Cardiac muscle cell (in vitro differentiated cells and primary cell): Measurements from ENCODE around the gene PLLP. TPM values are rescaled to one million over a fixed set of nuclear protein-coding genes. Genes with fewer than 3 reads are reported as not detected.

Source experiments
- DNase-seq, 2 donors: peaks; one replicate each; pipeline versions ENCODE4 v3.0.0 to v3.0.0-alpha.2; 2010 to 2017; ENCODE audit warnings: low read depth in 1 of 2, low spot score in 1 of 2
- H3K27ac ChIP-seq: fragments of 200-600 bp; sonication (generic); 2 replicates; pipeline ENCODE4 v1.5.1; 2016
- H3K27me3 ChIP-seq: fragments of 200-600 bp; sonication (generic); 2 replicates; pipeline ENCODE4 v1.6.0; 2016; ENCODE audit warnings: control low read depth
- H3K36me3 ChIP-seq: fragments of 200-600 bp; sonication (generic); 2 replicates; pipeline ENCODE4 v1.5.1; 2016; ENCODE audit warnings: control low read depth
- H3K4me1 ChIP-seq: fragments of 200-600 bp; sonication (generic); 2 replicates; pipeline ENCODE4 v1.8.1; 2017; ENCODE audit warnings: low read depth, mild to moderate bottlenecking, mixed run types
- H3K4me3 ChIP-seq: fragments of 200-600 bp; sonication (generic); 2 replicates; pipeline ENCODE4 v1.5.1; 2016; ENCODE audit warnings: mild to moderate bottlenecking
- H3K9me3 ChIP-seq: fragments of 200-600 bp; sonication (generic); 2 replicates; pipeline ENCODE4 v1.5.1; 2017; ENCODE audit warnings: low read depth, mild to moderate bottlenecking, control low read depth
- CTCF ChIP-seq: IDR thresholded peaks from 2 replicates; pipeline ENCODE4 v1.5.1; 2012; ENCODE audit warnings: low read depth, mild to moderate bottlenecking, low read length
- polyA plus RNA-seq: library from polyadenylated mRNA; unstranded; fragments of >200 nt; fragmentation: Nextera tagmentation; extraction: Ambion mirVana; gene quantifications from 2 replicates; pipeline ENCODE4 v1.2.1, GENCODE V29; 2016
- total RNA-seq: library from RNA; depleted of rRNA; stranded (reverse); fragments of >200 nt; gene quantifications from 2 replicates; pipeline ENCODE4 v1.2.3, GENCODE V29; 2016

The PLLP gene
- total and polyA plus RNA-seq, 2 experiments from 2014 or later = 6.4 to 14.2 TPM

- Histone ChIP-seq H3K9me3 (no peaks in the 10 kb centered on the region), H3K27me3 (no peaks in the 10 kb centered on the region), H3K36me3 (no peaks in the 10 kb centered on the region), H3K4me1 (peaks cover 8% of the 10 kb centered on the region), H3K4me3 (no peak overlapping the region), H3K27ac (no peak overlapping the region)
- no peak for DNase-seq
- TF ChIP-seq CTCF = no peak
These were observed 29.8 kb upstream of the PLLP start for GRCh38 chr16:57314161-57314785.

GRCh38 chr16:57313509-57313908 lies 29.0 kb upstream of the PLLP start:
- DNase-seq = no peak

GRCh38 chr16:57310801-57311200 lies 26.3 kb upstream of the PLLP start:
- TF ChIP-seq CTCF = no peak
- Histone ChIP-seq H3K4me3 (no peak overlapping the region), H3K27me3 (no peaks in the 10 kb centered on the region), H3K4me1 (no peaks in the 10 kb centered on the region), H3K36me3 (no peaks in the 10 kb centered on the region), H3K9me3 (no peaks in the 10 kb centered on the region), H3K27ac (no peak overlapping the region)
- DNase-seq = no peak

More at GRCh38 chr16:57313509-57313908, 29.0 kb upstream of the PLLP start:
- Histone ChIP-seq H3K4me3 (no peak overlapping the region), H3K27me3 (no peaks in the 10 kb centered on the region), H3K36me3 (no peaks in the 10 kb centered on the region), H3K27ac (no peak overlapping the region), H3K9me3 (no peaks in the 10 kb centered on the region), H3K4me1 (peaks cover 6% of the 10 kb centered on the region)
- no peak for TF ChIP-seq CTCF

GRCh38 chr16:57308041-57308440 lies 23.6 kb upstream of the PLLP start:
- no peaks in the 10 kb centered on the region for H3K27me3 ChIP-seq
- no peak for DNase-seq
- no peak overlapping the region for H3K27ac ChIP-seq
- H3K4me3 ChIP-seq = no peak overlapping the region
- no peaks in the 10 kb centered on the region for H3K36me3 ChIP-seq
- H3K4me1 ChIP-seq = no peaks in the 10 kb centered on the region
- H3K9me3 ChIP-seq = no peaks in the 10 kb centered on the region
- no peak for TF ChIP-seq CTCF

- no peak for DNase-seq
- H3K27me3 ChIP-seq = no peaks in the 10 kb centered on the region
- no peak for TF ChIP-seq CTCF
- no peak overlapping the region for H3K27ac ChIP-seq
- H3K4me1 ChIP-seq = no peaks in the 10 kb centered on the region
- no peak overlapping the region for H3K4me3 ChIP-seq
- no peaks in the 10 kb centered on the region for H3K9me3 ChIP-seq
- H3K36me3 ChIP-seq = no peaks in the 10 kb centered on the region
These were observed 22.9 kb upstream of the PLLP start for GRCh38 chr16:57307365-57307764.
